Breast epithelium (tissue), 3 donors: ENCODE measurements around the gene PRKCE.

Experiments used
- POLR2AphosphoS5 ChIP-seq, 3 donors: sonication (generic); formaldehyde crosslinking; IDR thresholded peaks; one replicate each; pipeline ENCODE4 v1.6.1; 2017; ENCODE audit warnings: antibody characterized with exemption in 3 of 3
- TF ChIP-seq, protein P1 (sequence below), 3 donors: fragments of 450-650 bp; IDR thresholded peaks; one replicate each; pipeline ENCODE4 v1.5.1; 2016 to 2017; ENCODE audit warnings: antibody characterized with exemption in 3 of 3, mild to moderate bottlenecking in 3 of 3, moderate library complexity in 3 of 3

DNA sequence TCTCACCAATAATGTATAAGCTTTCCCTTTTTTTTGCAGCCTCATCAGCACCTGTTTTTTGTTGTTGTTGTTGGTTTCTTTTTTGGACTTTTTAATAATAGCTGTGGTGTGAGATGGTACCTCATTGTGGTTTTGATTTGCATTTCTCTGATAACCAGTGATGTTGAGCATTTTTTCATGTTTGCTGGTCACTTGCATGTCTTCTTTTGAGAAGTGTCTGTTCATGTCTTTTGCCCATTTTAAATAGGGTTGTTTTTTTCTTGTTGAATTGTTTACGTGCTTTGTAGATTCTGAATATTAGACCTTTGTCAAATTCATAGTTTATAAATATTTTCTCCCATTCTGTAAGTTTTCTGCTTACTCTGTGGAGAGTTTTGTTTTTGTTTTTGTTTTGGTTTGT is 557.3 kb downstream of the PRKCE start:
- TF ChIP-seq, protein P1, sequence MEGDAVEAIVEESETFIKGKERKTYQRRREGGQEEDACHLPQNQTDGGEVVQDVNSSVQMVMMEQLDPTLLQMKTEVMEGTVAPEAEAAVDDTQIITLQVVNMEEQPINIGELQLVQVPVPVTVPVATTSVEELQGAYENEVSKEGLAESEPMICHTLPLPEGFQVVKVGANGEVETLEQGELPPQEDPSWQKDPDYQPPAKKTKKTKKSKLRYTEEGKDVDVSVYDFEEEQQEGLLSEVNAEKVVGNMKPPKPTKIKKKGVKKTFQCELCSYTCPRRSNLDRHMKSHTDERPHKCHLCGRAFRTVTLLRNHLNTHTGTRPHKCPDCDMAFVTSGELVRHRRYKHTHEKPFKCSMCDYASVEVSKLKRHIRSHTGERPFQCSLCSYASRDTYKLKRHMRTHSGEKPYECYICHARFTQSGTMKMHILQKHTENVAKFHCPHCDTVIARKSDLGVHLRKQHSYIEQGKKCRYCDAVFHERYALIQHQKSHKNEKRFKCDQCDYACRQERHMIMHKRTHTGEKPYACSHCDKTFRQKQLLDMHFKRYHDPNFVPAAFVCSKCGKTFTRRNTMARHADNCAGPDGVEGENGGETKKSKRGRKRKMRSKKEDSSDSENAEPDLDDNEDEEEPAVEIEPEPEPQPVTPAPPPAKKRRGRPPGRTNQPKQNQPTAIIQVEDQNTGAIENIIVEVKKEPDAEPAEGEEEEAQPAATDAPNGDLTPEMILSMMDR (IDR thresholded peaks at IDR 0.05) = no peak
- no peak for TF ChIP-seq POLR2AphosphoS5 (IDR thresholded peaks at IDR 0.05)
